H54 (cell line): ENCODE data around the gene YBX1.
"Not testable (repeated sequence)": the region's sequence is repeated elsewhere in the genome, so short reads cannot be mapped to it uniquely, and the experiment has no call there.

ENCODE experiments used
- DNase-seq: peaks from one replicate; pipeline ENCODE4 v3.0.0; 2011; ENCODE audit warnings: low spot score, mixed read lengths; ENCODE audit not compliant: insufficient read length
- FAIRE-seq: peaks from 3 replicates; lab custom pipeline; 2011; peaks lifted over from hg19 to GRCh38; lab: Jason Lieb, UNC
- POLR2A ChIP-seq: IDR thresholded peaks from 2 replicates; pipeline ENCODE4 v1.6.1; 2011; ENCODE audit warnings: low read depth, mild to moderate bottlenecking, low read length

The YBX1 gene

GRCh38 chr1:42700006-42700405 lies 17.8 kb downstream of the YBX1 start:
- FAIRE-seq (no peak), DNase-seq (no peak)
- TF ChIP-seq POLR2A: no peak

- FAIRE-seq (no peak), DNase-seq (no peak)
- TF ChIP-seq POLR2A: no peak
Measured at GRCh38 chr1:42703888-42704464, 21.8 kb downstream of the YBX1 start.

- not testable (repeated sequence) for DNase-seq, FAIRE-seq
Measured at GRCh38 chr1:42712808-42713207, 30.6 kb downstream of the YBX1 start.

- TF ChIP-seq POLR2A: no peak
- DNase-seq: no peak
- FAIRE-seq: no peak
Measured at GRCh38 chr1:42713293-42713692, 31.1 kb downstream of the YBX1 start.

- FAIRE-seq: not testable (repeated sequence)
Measured at GRCh38 chr1:42714441-42714840, 32.2 kb downstream of the YBX1 start.

GRCh38 chr1:42720868-42721267 lies 38.6 kb downstream of the YBX1 start:
- TF ChIP-seq POLR2A: no peak
- DNase-seq (no peak), FAIRE-seq (no peak)

More at GRCh38 chr1:42714441-42714840, 32.2 kb downstream of the YBX1 start:
- not testable (repeated sequence) for DNase-seq

GRCh38 chr1:42721926-42722325 lies 39.7 kb downstream of the YBX1 start:
- FAIRE-seq (no peak), DNase-seq (no peak)
- no peak for TF ChIP-seq POLR2A

- not testable (repeated sequence) for FAIRE-seq, DNase-seq
Measured at GRCh38 chr1:42722403-42722802, 40.2 kb downstream of the YBX1 start.

- no peak for TF ChIP-seq POLR2A
- DNase-seq: no peak
Measured at GRCh38 chr1:42723511-42723910, 41.3 kb downstream of the YBX1 start.

GRCh38 chr1:42725820-42726219 lies 43.6 kb downstream of the YBX1 start:
- not testable (repeated sequence) for FAIRE-seq, DNase-seq

More at GRCh38 chr1:42723511-42723910, 41.3 kb downstream of the YBX1 start:
- no peak for FAIRE-seq

- DNase-seq: no peak
- no peak for TF ChIP-seq POLR2A
- no peak for FAIRE-seq
Measured at GRCh38 chr1:42730002-42730401, 47.8 kb downstream of the YBX1 start.

- DNase-seq (no peak), FAIRE-seq (no peak)
Measured at GRCh38 chr1:42730988-42731387, 48.8 kb downstream of the YBX1 start.

GRCh38 chr1:42731585-42731984 lies 49.4 kb downstream of the YBX1 start:
- no peak for DNase-seq
- no peak for TF ChIP-seq POLR2A
- no peak for FAIRE-seq

More at GRCh38 chr1:42730988-42731387, 48.8 kb downstream of the YBX1 start:
- no peak for TF ChIP-seq POLR2A

GRCh38 chr1:42732126-42732680 lies 50.0 kb downstream of the YBX1 start:
- no peak for DNase-seq
- FAIRE-seq: no peak
- no peak for TF ChIP-seq POLR2A

GRCh38 chr1:42733415-42734200 lies 51.4 kb downstream of the YBX1 start:
- FAIRE-seq (no peak), DNase-seq (no peak)
- TF ChIP-seq POLR2A: no peak
